WTC11 (cell line): ENCODE data around the gene GUCA2B. TPM values are rescaled to one million over a fixed set of nuclear protein-coding genes. Genes with fewer than 3 reads are reported as not detected.

Experiments used
- ATAC-seq: fragments of 200-7000 bp; cut with Tn5 transposase; 2 replicates; pipeline ENCODE4 v1.10.0; 2021; ENCODE audit warnings: mild to moderate bottlenecking, moderate library complexity
- CTCF ChIA-PET: fragments of 300-600 bp; sonication (Branson Sonifier 250); formaldehyde crosslinking; loops from one replicate; lab custom pipeline; 2021; ENCODE audit warnings: antibody characterized with exemption; lab: Charles Lee
- POLR2A ChIA-PET: fragments of 350-600 bp; sonication (Branson Sonifier 250); formaldehyde crosslinking; loops from one replicate; lab custom pipeline; 2021; ENCODE audit warnings: antibody characterized with exemption; lab: Charles Lee
- DNase-seq: peaks from one replicate; pipeline ENCODE4 v3.0.0; 2021; ENCODE audit warnings: low spot score
- H3K27ac Mint-ChIP-seq: 2 replicates; pipeline ENCODE4 v1.8.0; 2021; ENCODE audit warnings: mixed read lengths
- H3K27me3 Mint-ChIP-seq: 2 replicates; pipeline ENCODE4 v1.8.0; 2021; ENCODE audit warnings: low read depth, mild to moderate bottlenecking, moderate library complexity, mixed read lengths
- H3K36me3 Mint-ChIP-seq: 2 replicates; pipeline ENCODE4 v1.8.0; 2021; ENCODE audit warnings: mixed read lengths
- H3K4me1 Mint-ChIP-seq: 2 replicates; pipeline ENCODE4 v1.8.0; 2022; ENCODE audit warnings: mixed read lengths
- H3K4me3 Mint-ChIP-seq: 2 replicates; pipeline ENCODE4 v1.8.0; 2021; ENCODE audit warnings: mild to moderate bottlenecking, moderate library complexity, mixed read lengths
- H3K9me3 Mint-ChIP-seq: 2 replicates; pipeline ENCODE4 v1.8.0; 2021; ENCODE audit warnings: mixed read lengths
- AR ChIP-seq: fragments of 250-450 bp; sonication (Bioruptor Pico); IDR thresholded peaks from 2 replicates; pipeline ENCODE4 v1.9.0; 2021; ENCODE audit warnings: mild to moderate bottlenecking
- ATF1 ChIP-seq: sonication (generic); formaldehyde crosslinking; IDR thresholded peaks from 2 replicates; pipeline ENCODE4 v1.8.1; 2023; ENCODE audit warnings: mild to moderate bottlenecking, moderate library complexity, missing genetic modification reagents
- CREB1 ChIP-seq: sonication (generic); formaldehyde crosslinking; IDR thresholded peaks from 2 replicates; pipeline ENCODE4 v1.8.0; 2023; ENCODE audit warnings: mild to moderate bottlenecking, missing genetic modification reagents
- ESRRA ChIP-seq: sonication (generic); formaldehyde crosslinking; IDR thresholded peaks from 2 replicates; pipeline ENCODE4 v1.8.1; 2022; ENCODE audit warnings: mild to moderate bottlenecking, missing genetic modification reagents, borderline replicate concordance
- HMGXB4 ChIP-seq: sonication (generic); formaldehyde crosslinking; IDR thresholded peaks from 2 replicates; pipeline ENCODE4 v1.8.1; 2023; ENCODE audit warnings: mild to moderate bottlenecking, moderate library complexity, missing genetic modification reagents
- IRF1 ChIP-seq: sonication (generic); formaldehyde crosslinking; IDR thresholded peaks from 2 replicates; pipeline ENCODE4 v1.8.0; 2023; ENCODE audit warnings: missing genetic modification reagents
- JUN ChIP-seq: sonication (generic); formaldehyde crosslinking; IDR thresholded peaks from 2 replicates; pipeline ENCODE4 v1.8.0; 2023; ENCODE audit warnings: mild to moderate bottlenecking, missing genetic modification reagents
- MLX ChIP-seq: sonication (generic); formaldehyde crosslinking; IDR thresholded peaks from 2 replicates; pipeline ENCODE4 v1.8.1; 2023; ENCODE audit warnings: mild to moderate bottlenecking, missing genetic modification reagents, moderate library complexity
- MXD4 ChIP-seq: fragments of 250-450 bp; sonication (Bioruptor Pico); IDR thresholded peaks from 2 replicates; pipeline ENCODE4 v1.8.0; 2021; ENCODE audit warnings: mild to moderate bottlenecking, moderate library complexity, borderline replicate concordance
- NFYB ChIP-seq: sonication (generic); formaldehyde crosslinking; conservative IDR thresholded peaks from 2 replicates; pipeline ENCODE4 v1.8.0; 2022; ENCODE audit warnings: low read depth, missing genetic modification reagents
- OVOL2 ChIP-seq: fragments of 250-450 bp; sonication (Bioruptor Pico); IDR thresholded peaks from 2 replicates; pipeline ENCODE4 v1.9.0; 2021; ENCODE audit warnings: mild to moderate bottlenecking, borderline replicate concordance
- SMAD3 ChIP-seq: sonication (generic); formaldehyde crosslinking; IDR thresholded peaks from 2 replicates; pipeline ENCODE4 v1.8.0; 2022; ENCODE audit warnings: missing genetic modification reagents, mild to moderate bottlenecking, borderline replicate concordance
- SOX15 ChIP-seq: fragments of 250-450 bp; sonication (Bioruptor Pico); IDR thresholded peaks from 2 replicates; pipeline ENCODE4 v1.9.0; 2021; ENCODE audit warnings: mild to moderate bottlenecking
- ZBTB21 ChIP-seq: sonication (generic); formaldehyde crosslinking; IDR thresholded peaks from 2 replicates; pipeline ENCODE4 v1.8.1; 2023; ENCODE audit warnings: mild to moderate bottlenecking, missing genetic modification reagents, borderline replicate concordance
- ZBTB43 ChIP-seq: sonication (generic); formaldehyde crosslinking; IDR thresholded peaks from 2 replicates; pipeline ENCODE4 v1.8.1; 2023; ENCODE audit warnings: mild to moderate bottlenecking, missing genetic modification reagents
- ZNF263 ChIP-seq: sonication (generic); formaldehyde crosslinking; IDR thresholded peaks from 2 replicates; pipeline ENCODE4 v1.8.1; 2022; ENCODE audit warnings: low read depth, mild to moderate bottlenecking, moderate library complexity, missing genetic modification reagents
- ZNF671 ChIP-seq: fragments of 250-450 bp; sonication (Bioruptor Pico); IDR thresholded peaks from 2 replicates; pipeline ENCODE4 v1.8.0; 2021; ENCODE audit warnings: mild to moderate bottlenecking
- ZSCAN18 ChIP-seq: fragments of 250-450 bp; sonication (Bioruptor Pico); IDR thresholded peaks from 2 replicates; pipeline ENCODE4 v2.1.2; 2022; ENCODE audit warnings: mild to moderate bottlenecking, moderate library complexity
- total RNA-seq: library from RNA; stranded (reverse); gene quantifications from 3 replicates; pipeline ENCODE4 v1.2.3, GENCODE V29; 2021
- TF ChIP-seq, protein P1 (sequence below): fragments of 250-450 bp; sonication (Bioruptor Pico); IDR thresholded peaks from 2 replicates; pipeline ENCODE4 v1.9.0; 2021; ENCODE audit warnings: moderate library complexity, mild to moderate bottlenecking, inconsistent platforms, borderline replicate concordance
- TF ChIP-seq, protein P2 (sequence below): fragments of 250-450 bp; sonication (Bioruptor Pico); IDR thresholded peaks from 2 replicates; pipeline ENCODE4 v1.9.0; 2021; ENCODE audit warnings: mild to moderate bottlenecking
- TF ChIP-seq, protein P3 (sequence below): sonication (generic); formaldehyde crosslinking; IDR thresholded peaks from 2 replicates; pipeline ENCODE4 v1.8.0; 2022; ENCODE audit warnings: missing genetic modification reagents

Gene GUCA2B
- total RNA-seq, 1 experiment from 2014 or later: not detected

DNA sequence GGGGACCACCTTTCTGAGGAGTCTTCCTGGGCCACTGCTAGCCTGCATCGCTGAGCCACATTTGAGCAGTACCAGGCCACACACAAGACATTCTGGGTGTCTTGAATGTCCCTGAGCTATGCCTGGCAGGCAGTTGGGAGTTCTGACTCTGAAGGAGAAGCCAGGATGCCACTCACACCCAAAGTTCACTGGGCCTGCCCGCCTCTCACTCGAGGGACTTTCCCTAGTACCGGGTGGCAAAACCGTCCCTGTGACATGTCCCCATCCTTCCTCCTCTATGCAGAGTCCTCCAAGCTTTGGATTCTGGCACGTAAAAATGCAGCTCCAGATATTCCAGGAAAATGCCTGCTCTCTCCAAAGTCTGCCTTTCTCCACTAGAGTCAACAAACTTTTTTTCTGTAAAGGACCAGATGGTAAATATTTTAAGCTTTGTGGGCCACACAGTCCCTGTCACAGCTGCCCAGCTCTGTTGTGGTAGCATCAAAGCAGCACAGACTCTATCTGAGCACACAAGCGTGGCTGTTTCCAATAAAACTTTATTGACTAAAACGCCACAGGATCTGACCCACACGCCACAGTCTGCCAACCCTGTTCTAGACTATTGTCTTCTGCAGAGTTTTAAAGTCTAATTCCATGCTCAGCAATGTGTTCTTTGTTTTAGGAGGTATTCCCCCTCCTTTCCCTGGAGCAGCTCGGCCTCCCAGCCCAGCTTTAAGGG, 19.2 kb upstream of the GUCA2B start (continued):
- no peak for TF ChIP-seq IRF1 (CRISPR knock-in tag)
- no peak for TF ChIP-seq CREB1 (CRISPR knock-in tag)
- TF ChIP-seq AR: no peak

GRCh38 chr1:42135426-42135825, 17.8 kb upstream of the GUCA2B start:
- no peak for DNase-seq
- POLR2A ChIA-PET: no interaction called here
- peaks cover 6% of the 10 kb centered on the region; the same call in 1 of the 2 replicates for H3K4me1 Mint-ChIP-seq
- no peak for ATAC-seq
- H3K4me3 Mint-ChIP-seq: no peak overlapping the region
- H3K27me3 Mint-ChIP-seq: no peaks in the 10 kb centered on the region
- peaks cover 9% of the 10 kb centered on the region for H3K9me3 Mint-ChIP-seq
- CTCF ChIA-PET: no interaction called here
- no peak overlapping the region for H3K27ac Mint-ChIP-seq
- H3K36me3 Mint-ChIP-seq: no peaks in the 10 kb centered on the region
- no peak for TF ChIP-seq MXD4 (CRISPR knock-in tag)
- TF ChIP-seq, protein P1, sequence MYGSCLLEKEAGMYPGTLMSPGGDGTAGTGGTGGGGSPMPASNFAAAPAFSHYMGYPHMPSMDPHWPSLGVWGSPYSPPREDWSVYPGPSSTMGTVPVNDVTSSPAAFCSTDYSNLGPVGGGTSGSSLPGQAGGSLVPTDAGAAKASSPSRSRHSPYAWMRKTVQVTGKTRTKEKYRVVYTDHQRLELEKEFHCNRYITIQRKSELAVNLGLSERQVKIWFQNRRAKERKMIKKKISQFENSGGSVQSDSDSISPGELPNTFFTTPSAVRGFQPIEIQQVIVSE (CRISPR knock-in tag): no peak
- no peak for TF ChIP-seq JUN
- no peak for TF ChIP-seq ZSCAN18 (CRISPR knock-in tag)
- TF ChIP-seq ATF1 (CRISPR knock-in tag): no peak
- TF ChIP-seq SOX15 (CRISPR knock-in tag): no peak
- TF ChIP-seq HMGXB4 (CRISPR knock-in tag): no peak
- no peak for TF ChIP-seq ZNF671
- TF ChIP-seq ESRRA (CRISPR knock-in tag): no peak
- TF ChIP-seq ZNF263 (CRISPR knock-in tag): no peak
- TF ChIP-seq SMAD3 (CRISPR knock-in tag): no peak
- TF ChIP-seq OVOL2: no peak
- no peak for TF ChIP-seq ZBTB43 (CRISPR knock-in tag)
- TF ChIP-seq NFYB (CRISPR knock-in tag): no peak
- TF ChIP-seq, protein P2, sequence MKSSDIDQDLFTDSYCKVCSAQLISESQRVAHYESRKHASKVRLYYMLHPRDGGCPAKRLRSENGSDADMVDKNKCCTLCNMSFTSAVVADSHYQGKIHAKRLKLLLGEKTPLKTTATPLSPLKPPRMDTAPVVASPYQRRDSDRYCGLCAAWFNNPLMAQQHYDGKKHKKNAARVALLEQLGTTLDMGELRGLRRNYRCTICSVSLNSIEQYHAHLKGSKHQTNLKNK (CRISPR knock-in tag): no peak
- no peak for TF ChIP-seq MLX (CRISPR knock-in tag)
- TF ChIP-seq ZBTB21 (CRISPR knock-in tag): no peak
- TF ChIP-seq, protein P3, sequence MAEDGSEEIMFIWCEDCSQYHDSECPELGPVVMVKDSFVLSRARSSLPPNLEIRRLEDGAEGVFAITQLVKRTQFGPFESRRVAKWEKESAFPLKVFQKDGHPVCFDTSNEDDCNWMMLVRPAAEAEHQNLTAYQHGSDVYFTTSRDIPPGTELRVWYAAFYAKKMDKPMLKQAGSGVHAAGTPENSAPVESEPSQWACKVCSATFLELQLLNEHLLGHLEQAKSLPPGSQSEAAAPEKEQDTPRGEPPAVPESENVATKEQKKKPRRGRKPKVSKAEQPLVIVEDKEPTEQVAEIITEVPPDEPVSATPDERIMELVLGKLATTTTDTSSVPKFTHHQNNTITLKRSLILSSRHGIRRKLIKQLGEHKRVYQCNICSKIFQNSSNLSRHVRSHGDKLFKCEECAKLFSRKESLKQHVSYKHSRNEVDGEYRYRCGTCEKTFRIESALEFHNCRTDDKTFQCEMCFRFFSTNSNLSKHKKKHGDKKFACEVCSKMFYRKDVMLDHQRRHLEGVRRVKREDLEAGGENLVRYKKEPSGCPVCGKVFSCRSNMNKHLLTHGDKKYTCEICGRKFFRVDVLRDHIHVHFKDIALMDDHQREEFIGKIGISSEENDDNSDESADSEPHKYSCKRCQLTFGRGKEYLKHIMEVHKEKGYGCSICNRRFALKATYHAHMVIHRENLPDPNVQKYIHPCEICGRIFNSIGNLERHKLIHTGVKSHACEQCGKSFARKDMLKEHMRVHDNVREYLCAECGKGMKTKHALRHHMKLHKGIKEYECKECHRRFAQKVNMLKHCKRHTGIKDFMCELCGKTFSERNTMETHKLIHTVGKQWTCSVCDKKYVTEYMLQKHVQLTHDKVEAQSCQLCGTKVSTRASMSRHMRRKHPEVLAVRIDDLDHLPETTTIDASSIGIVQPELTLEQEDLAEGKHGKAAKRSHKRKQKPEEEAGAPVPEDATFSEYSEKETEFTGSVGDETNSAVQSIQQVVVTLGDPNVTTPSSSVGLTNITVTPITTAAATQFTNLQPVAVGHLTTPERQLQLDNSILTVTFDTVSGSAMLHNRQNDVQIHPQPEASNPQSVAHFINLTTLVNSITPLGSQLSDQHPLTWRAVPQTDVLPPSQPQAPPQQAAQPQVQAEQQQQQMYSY (CRISPR knock-in tag): no peak
